ENCODE measurements around the gene LIN28A.

The LIN28A gene

DNA sequence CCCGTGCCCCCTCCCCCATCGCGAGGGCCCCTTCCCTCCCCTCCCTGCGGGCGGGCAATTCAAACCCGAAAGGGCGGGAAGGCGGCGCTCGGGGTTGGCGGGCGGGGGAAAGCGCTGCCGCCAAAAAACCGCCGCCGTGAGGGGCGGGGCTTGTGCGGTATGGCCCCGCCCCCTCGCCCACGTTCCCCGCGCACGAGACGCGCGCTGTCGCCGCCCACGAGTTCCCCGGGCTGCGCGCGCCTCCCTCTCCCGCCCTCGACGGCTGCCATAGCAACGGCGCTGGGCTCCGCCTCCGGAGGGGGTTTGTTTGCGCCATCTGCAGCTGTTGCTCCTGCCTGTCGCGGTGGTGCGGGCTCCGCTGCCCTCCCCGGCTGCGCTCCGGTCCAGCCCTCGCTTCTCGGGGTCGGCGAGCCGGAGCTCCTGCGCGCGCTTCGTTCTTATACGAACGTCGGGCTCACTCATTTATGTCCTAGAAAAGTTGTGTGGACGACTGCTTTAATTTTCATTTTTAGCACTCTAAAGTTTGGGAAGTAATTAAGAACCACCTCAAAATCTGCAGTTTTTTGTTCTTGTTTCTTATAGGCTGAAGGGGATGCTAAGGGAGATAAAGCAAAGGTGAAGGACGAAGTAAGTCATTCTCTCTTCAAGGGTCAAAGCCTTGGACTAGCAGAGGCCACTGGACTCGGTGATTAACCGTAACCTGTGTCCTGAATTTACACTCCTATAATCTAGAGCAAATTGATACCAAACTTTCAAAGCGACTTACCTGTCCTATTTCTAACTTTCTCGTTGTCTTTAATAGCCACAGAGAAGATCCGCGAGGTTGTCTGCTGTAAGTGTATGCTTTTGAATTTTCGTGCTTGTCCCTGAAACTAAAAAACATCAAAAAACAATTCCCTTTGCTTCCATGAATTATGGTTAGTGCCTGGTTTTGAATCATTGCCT lies 62.6 kb downstream of the LIN28A start:
- TF ChIP-seq TAF1 (IDR thresholded peaks at IDR 0.05; ENCODE audit: low read depth): no peak; the same call in 1 of the 2 replicates
- peak; percentile 95 for TF ChIP-seq EGR1 (IDR thresholded peaks at IDR 0.05)
- TF ChIP-seq, protein P1, sequence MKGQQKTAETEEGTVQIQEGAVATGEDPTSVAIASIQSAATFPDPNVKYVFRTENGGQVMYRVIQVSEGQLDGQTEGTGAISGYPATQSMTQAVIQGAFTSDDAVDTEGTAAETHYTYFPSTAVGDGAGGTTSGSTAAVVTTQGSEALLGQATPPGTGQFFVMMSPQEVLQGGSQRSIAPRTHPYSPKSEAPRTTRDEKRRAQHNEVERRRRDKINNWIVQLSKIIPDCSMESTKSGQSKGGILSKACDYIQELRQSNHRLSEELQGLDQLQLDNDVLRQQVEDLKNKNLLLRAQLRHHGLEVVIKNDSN (IDR thresholded peaks at IDR 0.05): peak; percentile 44
- TF ChIP-seq CREB1 (IDR thresholded peaks at IDR 0.05; ENCODE audit: low read depth): peak; percentile 27; the same call in 1 of the 2 replicates
- TF ChIP-seq TEAD4 (IDR thresholded peaks at IDR 0.05): no peak
- no peak for TF ChIP-seq NFIC (IDR thresholded peaks at IDR 0.05)
- no peak for TF ChIP-seq RAD21 (IDR thresholded peaks at IDR 0.05; ENCODE audit: low read depth)
- TF ChIP-seq, protein P2, sequence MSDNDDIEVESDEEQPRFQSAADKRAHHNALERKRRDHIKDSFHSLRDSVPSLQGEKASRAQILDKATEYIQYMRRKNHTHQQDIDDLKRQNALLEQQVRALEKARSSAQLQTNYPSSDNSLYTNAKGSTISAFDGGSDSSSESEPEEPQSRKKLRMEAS (IDR thresholded peaks at IDR 0.05): peak; percentile 71
- peak; percentile 40; the same call in 1 of the 2 replicates for TF ChIP-seq CEBPB (IDR thresholded peaks at IDR 0.05)
- TF ChIP-seq EP300 (IDR thresholded peaks at IDR 0.05; ENCODE audit: borderline replicate concordance): 0 out of 2 replicates have a peak, but pooled peaks have one; percentile 8
- TF ChIP-seq FOXM1 (IDR thresholded peaks at IDR 0.05; ENCODE audit: borderline replicate concordance, low read depth): 0 out of 2 replicates have a peak, but pooled peaks have one; percentile 39
- TF ChIP-seq ZBTB7A (IDR thresholded peaks at IDR 0.05; ENCODE audit: low read depth): no peak
- no peak for TF ChIP-seq YY1 (IDR thresholded peaks at IDR 0.05; ENCODE audit: low read depth)
- TF ChIP-seq, protein P3, sequence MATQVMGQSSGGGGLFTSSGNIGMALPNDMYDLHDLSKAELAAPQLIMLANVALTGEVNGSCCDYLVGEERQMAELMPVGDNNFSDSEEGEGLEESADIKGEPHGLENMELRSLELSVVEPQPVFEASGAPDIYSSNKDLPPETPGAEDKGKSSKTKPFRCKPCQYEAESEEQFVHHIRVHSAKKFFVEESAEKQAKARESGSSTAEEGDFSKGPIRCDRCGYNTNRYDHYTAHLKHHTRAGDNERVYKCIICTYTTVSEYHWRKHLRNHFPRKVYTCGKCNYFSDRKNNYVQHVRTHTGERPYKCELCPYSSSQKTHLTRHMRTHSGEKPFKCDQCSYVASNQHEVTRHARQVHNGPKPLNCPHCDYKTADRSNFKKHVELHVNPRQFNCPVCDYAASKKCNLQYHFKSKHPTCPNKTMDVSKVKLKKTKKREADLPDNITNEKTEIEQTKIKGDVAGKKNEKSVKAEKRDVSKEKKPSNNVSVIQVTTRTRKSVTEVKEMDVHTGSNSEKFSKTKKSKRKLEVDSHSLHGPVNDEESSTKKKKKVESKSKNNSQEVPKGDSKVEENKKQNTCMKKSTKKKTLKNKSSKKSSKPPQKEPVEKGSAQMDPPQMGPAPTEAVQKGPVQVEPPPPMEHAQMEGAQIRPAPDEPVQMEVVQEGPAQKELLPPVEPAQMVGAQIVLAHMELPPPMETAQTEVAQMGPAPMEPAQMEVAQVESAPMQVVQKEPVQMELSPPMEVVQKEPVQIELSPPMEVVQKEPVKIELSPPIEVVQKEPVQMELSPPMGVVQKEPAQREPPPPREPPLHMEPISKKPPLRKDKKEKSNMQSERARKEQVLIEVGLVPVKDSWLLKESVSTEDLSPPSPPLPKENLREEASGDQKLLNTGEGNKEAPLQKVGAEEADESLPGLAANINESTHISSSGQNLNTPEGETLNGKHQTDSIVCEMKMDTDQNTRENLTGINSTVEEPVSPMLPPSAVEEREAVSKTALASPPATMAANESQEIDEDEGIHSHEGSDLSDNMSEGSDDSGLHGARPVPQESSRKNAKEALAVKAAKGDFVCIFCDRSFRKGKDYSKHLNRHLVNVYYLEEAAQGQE (IDR thresholded peaks at IDR 0.05; ENCODE audit: low read depth): no peak
- TF ChIP-seq TCF12 (IDR thresholded peaks at IDR 0.05; ENCODE audit: low read depth): peak; percentile 24; the same call in 1 of the 2 replicates

DNA sequence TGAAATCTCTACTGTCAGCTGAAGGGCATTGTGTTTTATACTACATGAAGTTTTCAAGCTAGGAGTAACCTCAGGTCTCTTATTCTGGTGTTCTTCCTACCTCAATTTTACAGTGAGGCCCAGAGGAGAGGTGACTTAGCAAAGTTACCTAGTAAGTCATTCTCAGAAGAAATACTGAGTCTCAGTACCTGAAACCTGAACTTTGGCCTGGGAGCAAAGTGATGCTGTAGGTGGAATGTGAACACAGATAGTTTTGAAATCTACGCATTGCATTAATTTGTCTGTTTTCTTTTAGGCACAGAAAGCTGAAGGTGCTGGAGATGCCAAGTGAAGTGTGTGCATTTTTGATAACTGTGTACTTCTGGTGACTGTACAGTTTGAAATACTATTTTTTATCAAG lies 64.2 kb downstream of the LIN28A start:
- no peak for TF ChIP-seq EGR1 (IDR thresholded peaks at IDR 0.05)
- no peak for TF ChIP-seq YY1 (IDR thresholded peaks at IDR 0.05; ENCODE audit: low read depth)
- TF ChIP-seq ZBTB7A (IDR thresholded peaks at IDR 0.05; ENCODE audit: low read depth): no peak
- no peak for TF ChIP-seq NFIC (IDR thresholded peaks at IDR 0.05)
- no peak for TF ChIP-seq RAD21 (IDR thresholded peaks at IDR 0.05; ENCODE audit: low read depth)
- TF ChIP-seq TAF1 (IDR thresholded peaks at IDR 0.05; ENCODE audit: low read depth): no peak

DNA sequence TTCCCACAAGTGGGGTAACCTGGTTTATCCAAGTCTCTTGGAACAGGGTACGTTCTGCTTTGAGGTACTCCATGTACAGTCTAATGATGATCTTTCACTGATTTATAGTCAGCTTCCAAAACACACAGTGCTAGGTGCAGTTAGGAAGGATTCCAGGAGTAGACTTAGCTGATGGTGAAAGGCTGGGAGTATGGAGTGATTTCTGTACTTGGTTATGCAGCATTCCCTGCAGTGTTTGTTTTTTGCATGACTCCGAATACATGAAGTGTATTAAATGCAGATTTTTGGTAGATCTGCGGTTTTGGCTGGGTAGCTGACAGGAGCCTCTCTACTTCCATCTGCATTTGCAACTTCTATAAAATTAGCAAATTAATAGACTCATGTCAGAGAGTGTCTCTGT lies 65.4 kb downstream of the LIN28A start:
- no peak for TF ChIP-seq TCF12 (IDR thresholded peaks at IDR 0.05; ENCODE audit: low read depth)
- TF ChIP-seq CREB1 (IDR thresholded peaks at IDR 0.05; ENCODE audit: low read depth): no peak
- TF ChIP-seq NFIC (IDR thresholded peaks at IDR 0.05): no peak
- TF ChIP-seq FOXM1 (IDR thresholded peaks at IDR 0.05; ENCODE audit: borderline replicate concordance, low read depth): no peak
- no peak for TF ChIP-seq TEAD4 (IDR thresholded peaks at IDR 0.05)
- no peak for TF ChIP-seq RAD21 (IDR thresholded peaks at IDR 0.05; ENCODE audit: low read depth)
- TF ChIP-seq ZBTB7A (IDR thresholded peaks at IDR 0.05; ENCODE audit: low read depth): no peak
- TF ChIP-seq, protein P3 (IDR thresholded peaks at IDR 0.05; ENCODE audit: low read depth): no peak
- TF ChIP-seq, protein P2 (IDR thresholded peaks at IDR 0.05): no peak
- TF ChIP-seq YY1 (IDR thresholded peaks at IDR 0.05; ENCODE audit: low read depth): no peak

DNA sequence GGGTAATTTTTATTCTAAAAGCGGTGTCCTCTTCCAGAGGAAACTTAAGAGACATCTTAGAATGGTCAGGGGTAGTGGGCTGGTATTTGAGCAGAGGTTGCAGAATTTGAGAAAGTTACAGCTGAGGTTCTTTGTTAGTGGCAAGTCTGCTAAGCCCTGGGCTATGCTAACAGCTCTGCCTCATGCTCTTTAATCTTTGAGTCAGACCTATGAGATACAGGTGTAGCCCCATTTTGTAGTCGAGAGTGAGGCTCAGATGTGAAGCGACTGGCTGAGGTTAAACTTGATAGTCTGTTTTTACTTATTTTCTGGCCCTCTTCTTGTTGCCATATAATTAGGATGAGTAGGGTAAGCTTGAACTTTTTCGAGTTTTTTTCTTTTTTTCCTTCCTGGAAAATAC lies 66.3 kb downstream of the LIN28A start:
- no peak for TF ChIP-seq NFIC (IDR thresholded peaks at IDR 0.05)
- TF ChIP-seq, protein P3 (IDR thresholded peaks at IDR 0.05; ENCODE audit: low read depth): no peak
- no peak for TF ChIP-seq EGR1 (IDR thresholded peaks at IDR 0.05)
- TF ChIP-seq RAD21 (IDR thresholded peaks at IDR 0.05; ENCODE audit: low read depth): no peak
- no peak for TF ChIP-seq CREB1 (IDR thresholded peaks at IDR 0.05; ENCODE audit: low read depth)
- no peak for TF ChIP-seq TAF1 (IDR thresholded peaks at IDR 0.05; ENCODE audit: low read depth)
- TF ChIP-seq FOXM1 (IDR thresholded peaks at IDR 0.05; ENCODE audit: borderline replicate concordance, low read depth): no peak
- TF ChIP-seq CEBPB (IDR thresholded peaks at IDR 0.05): no peak
- TF ChIP-seq, protein P1 (IDR thresholded peaks at IDR 0.05): no peak
